Left lobe of liver (tissue), 2 donors: Measurements from ENCODE around the gene FLRT1. TPM values are rescaled to one million over a fixed set of nuclear protein-coding genes. Genes with fewer than 3 reads are reported as not detected.
A peak's percentile ranks its signal among the peaks of the same experiment; 100 is the strongest.
"Not testable (repeated sequence)": the region's sequence is repeated elsewhere in the genome, so short reads cannot be mapped to it uniquely, and the experiment has no call there.

Experiments used
- ATAC-seq: fragments of 200-7000 bp; cut with Tn5 transposase; one replicate; pipeline ENCODE4 v1.9.1; 2020; ENCODE audit warnings: mild to moderate bottlenecking, moderate library complexity
- DNase-seq: peaks from one replicate; pipeline ENCODE4 v3.0.0-alpha.2; 2020; ENCODE audit warnings: low spot score
- total RNA-seq: library from RNA; stranded (reverse); gene quantifications from one replicate; pipeline ENCODE4 v1.2.1, GENCODE V29; 2021
- donor health status: DM: no; HTN: no; CAD: no; lungs with moderate emphysema.
- donor health status: DM: no; HTN: yes; CAD: no.

Gene FLRT1
- total RNA-seq, 1 donor from 2014 or later: not detected

DNA sequence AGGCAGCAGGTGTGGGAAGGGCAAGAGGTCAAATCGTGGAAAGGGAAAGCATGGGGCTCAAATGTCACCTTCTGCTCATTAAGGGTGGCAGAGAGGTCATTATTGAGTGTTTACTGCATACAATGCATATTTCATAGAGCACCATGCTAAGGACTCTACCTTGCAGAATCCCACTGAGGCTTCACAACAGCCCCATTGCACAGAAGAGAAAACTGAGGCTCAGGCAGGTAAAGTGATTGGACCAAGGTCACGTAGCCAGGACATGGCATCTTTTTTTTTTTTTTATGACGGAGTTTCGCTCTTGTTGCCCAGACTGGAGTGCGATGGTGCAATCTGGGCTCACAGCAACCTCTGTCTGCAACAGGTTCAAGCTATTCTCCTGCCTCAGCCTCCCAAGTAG is 7.8 kb downstream of the FLRT1 start:
- ATAC-seq (no peak), DNase-seq (no peak)

DNA sequence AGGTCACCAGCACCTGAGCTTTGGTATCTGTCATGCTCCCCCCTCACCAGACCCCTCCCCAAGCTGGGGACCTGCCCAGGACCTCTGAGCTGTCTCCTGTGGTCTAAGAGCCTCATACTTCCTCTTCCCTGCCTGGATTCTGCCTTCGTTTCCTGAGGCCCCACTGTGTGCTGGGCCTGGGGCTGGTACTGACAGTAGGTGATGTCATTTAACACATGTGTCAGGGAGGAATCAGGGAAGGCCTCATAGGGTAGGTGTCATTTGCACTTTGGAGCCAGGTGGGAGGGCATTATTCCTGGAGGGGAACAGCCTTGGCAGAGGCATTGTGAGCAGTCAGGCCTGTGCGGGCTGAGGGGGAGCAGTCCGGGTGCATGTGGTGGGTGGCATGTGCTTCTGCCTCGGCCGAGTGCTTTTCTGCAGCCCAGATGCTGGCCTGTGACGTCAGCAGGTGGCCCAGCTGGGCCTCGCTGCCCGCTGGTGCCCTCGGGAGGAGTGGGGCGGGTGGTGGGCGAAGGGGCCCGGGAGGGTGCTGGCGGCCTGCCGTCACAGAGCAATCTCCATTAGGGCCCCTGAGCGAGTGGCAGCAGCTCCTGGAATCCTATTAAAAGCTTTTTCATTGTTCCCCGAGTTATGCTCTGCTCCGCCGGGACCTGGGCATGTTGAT is 9.1 kb downstream of the FLRT1 start:
- DNase-seq: no peak
- no peak for ATAC-seq

DNA sequence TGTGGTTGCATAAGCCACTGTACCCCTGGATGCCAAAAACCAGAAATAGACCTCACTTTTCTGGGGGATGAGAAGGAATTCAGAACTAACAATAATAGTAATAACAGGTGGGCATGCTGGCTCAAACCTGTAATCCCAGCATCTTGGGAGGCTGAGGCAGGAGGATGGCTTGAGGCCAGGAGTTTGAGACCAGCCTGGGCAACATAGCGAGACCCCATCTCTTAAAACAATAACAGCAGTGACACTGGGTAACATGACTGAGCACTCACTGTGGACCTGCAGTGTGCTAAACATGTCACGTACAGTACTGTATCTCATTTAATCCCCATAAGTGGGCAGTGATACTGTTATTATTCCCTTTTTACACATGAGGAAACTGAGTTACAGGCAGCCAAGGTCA is 10.0 kb downstream of the FLRT1 start:
- DNase-seq (no peak), ATAC-seq (no peak)

DNA sequence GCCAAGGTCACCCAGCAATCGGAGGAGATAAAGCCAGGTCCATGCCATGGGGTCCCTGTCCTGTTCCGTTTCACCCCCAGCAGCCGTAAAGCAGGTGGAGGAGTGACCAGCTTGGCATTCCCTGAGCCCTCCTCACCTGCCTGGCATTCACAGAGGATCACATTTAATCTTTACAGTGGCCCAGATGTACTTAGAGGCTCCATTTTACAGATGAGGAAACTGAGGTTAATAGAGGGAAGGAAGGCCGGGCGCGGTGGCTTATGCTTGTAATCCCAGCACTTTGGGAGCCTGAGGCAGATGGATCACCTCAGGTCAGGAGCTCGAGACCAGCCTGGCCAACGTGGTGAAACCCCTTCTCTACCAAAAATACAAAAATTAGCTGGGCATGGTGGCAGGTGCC is 11.6 kb downstream of the FLRT1 start:
- not testable (repeated sequence) for DNase-seq, ATAC-seq

DNA sequence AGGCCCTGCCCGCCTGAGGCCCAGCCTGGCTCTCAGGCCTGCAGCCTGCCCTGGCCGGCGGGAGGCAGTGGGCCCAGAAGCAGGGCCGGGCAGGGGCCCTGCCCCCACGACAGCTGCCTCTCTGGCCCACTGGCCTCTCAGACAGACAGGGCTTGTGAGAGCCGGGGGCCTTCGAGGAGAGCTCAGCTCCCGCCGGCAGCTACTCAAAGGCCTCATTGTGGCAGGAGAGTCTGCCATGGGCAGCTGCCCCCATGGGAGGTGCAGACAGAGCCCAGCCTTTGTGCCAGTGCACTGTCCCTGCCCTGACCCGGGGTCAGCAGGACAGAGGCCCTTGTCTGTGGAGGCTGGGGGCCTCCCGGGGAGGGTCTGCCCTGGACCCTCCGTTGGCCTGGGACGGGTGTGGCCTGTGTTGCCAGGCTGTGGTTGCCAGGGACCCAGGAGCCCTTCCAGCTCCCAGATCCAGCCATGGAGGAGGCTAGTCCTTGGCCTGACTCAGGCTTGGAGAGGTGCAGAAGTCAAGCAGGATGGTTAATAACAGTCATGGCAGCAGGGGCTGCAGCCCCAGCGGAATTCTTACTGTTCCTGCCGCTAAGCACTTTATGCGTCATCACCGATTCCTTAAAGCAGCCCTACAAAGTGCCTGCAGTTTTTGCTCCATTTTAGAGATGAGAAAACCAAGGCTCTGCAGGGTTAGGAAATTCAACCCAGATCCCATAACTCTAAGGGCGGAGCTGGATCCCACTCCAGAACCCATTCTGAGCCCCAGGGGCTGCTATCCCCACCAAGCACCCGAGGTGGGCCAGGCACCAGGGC is 12.5 kb downstream of the FLRT1 start:
- DNase-seq: no peak
- ATAC-seq: peak; percentile 16

DNA sequence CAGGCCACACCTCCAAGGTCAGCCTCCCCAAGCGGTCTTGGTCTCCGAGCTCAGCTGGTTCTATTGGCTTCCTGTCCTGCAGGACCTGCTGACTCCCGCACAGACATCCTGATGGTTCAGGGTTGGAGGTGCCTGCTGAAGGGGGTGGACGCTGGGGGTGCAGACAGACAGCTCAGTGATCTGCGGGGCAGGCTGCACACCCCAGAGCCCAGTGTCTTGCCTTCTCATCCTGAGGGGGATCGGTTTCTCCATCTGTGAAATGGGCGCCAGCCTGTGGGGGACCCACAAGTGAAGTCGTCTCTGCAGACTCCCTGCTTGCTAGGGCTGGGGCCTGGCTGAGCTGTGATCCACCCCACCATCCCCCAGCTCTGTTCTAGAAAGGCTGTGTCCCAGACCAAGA is 13.8 kb downstream of the FLRT1 start:
- ATAC-seq (no peak), DNase-seq (no peak)

DNA sequence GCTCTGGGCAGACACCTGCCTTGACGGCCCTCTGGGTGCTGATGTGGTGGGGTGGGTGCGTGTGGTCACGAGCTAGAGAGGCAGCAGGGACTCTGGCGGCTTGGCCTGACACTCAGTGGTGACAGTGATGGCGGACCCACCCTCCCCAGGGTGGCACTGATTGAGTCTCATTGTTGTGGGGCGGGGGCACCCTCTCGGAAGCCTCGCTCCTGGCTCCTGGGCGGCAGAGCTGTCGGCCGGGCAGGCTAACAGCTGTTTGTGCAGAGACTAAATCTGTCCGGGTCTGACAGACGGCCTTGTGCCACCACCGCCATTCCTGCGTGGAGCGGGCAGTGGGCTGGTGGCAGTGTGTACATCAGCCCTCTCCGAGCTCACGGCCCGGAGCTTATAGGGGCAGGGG is 15.6 kb downstream of the FLRT1 start:
- DNase-seq (no peak), ATAC-seq (no peak)

DNA sequence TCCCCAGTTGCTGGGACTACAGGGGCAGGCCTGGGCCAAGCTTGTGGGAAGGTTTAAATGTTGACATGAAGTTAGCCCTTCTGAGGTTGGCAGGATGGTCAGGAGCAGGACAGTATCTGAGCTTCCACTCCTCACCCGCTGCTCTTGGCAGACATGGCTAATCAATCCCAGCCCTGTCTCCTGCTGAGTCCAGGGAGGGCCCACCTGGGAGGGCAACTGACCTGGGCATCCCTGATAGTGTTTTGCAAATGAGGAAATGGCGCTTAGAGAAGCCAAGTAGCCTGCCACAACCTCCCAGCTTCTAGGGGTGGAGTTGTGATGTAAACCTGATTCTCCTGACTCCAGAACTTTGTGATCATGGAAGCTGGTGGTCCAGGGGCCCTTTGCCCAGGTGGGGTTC is 16.7 kb downstream of the FLRT1 start:
- DNase-seq: no peak
- ATAC-seq: no peak

DNA sequence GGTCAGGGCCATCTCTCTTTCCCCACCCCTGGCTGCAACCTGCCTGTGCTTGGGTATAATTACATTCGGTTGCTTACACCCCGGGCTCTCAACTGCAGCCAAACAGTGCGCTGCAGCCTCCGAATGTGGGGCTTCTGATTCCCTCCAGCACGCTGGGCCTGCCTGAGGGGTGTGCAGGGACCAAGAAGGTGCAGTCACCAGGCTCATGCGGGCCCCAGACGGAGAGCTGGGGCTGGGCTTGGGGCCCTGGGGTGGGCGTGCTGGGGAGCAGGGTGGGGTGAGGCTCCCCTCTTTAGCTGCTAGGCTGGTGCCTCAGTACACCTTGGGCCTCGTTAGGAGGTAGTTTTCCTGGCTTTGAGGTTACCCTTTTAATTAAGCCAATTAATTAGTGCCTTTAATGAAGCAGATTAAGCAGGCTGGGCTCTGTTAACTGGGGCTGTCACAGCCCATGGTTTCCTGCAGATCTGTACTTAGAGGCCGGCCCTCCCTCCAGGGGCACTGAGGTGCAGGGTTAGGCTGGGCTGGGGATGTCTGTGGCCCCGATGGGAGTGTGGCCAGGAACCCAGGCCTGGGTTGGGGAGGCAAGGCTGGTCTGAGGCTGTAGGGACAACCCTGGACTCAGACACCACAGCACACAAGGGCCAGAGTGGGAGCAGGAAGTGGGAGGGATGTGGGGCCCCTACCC is 17.3 kb downstream of the FLRT1 start:
- ATAC-seq (no peak), DNase-seq (no peak)

DNA sequence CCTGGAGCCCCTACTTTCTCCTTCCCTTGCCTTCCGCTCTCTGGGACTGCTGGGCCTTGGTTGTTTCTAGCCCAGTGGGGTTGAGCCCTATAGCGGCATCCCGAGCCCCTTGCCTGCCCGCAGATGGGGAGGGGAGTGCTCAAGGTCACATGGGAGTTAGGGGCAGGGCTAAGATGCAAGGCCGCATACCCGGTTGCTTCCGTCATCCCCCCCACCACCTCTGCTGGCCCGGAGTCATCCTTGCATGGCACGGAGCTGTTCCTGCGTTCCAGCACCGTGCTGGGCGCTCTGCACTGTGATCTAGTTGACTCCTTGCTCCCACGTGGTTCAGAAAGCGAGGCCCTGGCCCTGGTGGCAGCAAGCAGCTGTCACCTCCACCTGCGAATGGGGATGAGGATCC is 18.0 kb downstream of the FLRT1 start:
- ATAC-seq: no peak
- DNase-seq: no peak

DNA sequence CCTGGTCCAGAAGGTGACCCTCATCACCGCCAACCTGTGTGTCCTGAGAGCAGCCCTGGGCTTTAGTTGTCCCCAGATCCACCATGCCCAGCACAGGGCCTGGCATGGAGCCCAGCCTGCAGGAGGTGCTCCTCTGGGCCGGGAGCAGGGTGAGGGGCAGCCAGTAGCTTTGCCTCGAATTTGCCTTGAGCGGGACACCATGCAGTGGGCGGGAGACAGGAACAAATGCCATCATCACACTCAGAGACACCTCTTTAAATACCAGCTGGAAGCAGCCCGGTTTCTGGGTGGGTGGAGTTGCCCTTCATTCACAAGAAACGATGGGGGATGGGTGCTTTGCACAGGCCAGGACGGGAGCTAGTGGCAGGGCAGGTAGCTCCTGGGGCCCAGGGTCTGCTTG is 19.3 kb downstream of the FLRT1 start:
- ATAC-seq (no peak), DNase-seq (no peak)

DNA sequence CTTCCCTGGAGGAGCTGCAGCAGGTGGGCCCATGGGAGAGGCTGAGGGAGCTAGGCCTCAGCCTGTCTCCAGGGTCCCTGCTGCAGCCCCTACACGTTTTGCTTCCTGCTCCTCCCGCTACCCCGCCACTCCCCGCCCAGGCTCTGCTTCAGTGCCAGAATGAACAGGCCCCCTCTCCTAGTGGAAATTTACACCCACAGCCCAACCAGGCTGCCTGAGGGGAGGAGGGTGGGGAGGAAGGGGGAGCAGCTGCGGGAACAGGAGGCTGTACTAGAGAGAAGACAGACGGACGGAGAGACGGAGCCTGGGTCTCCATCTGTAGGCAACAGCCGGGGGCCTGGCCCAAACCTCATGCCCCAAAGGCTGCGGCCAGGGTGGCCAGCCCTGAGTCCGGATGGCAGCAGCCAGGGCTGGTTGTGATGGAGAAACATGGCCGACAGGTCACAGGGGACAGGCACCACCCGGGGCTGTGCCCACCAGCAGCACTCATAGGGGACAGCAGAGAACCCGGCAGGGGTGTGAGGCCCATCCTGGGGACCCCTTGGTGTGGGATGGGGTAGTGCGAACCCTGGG is 20.6 kb downstream of the FLRT1 start:
- DNase-seq (no peak), ATAC-seq (no peak)

DNA sequence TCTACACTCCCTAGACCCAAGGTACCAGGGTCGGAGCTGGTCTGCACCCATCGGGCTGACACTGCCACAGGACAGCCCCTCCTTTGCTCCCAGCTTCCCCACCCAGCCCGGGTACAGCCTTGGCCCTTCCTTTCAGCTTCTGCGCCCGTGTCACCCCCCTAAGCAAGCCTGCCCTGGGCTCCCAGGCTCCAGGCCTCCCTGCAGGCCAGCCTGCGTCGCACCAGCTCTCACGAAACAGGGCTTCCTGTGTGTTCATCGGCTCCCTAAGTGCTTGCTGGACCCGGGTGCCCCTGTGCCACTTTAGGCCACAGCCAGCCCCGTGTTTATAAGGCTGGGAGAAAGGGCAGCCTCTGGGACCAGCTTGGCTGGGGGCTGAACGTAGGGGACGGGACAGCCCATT is 21.1 kb downstream of the FLRT1 start:
- DNase-seq (no peak), ATAC-seq (no peak)

DNA sequence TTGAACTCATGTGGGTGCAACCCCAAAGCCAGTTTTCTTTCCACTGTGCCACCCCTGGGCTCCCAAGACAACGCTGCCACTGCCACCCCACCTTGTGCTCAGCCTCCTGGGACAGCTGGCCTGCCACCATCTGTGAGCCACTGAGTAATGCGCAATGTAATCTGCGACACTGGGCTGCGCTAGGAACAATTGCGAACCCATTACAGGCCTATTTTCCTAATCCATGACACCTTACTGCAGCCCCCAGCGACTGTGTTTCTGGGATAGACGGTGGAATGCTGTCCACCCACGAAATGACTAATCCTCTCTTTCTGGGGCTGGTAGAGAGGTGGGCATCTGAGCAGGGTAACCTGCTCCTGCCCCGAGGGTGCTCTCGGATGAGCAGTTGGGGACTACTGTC is 22.2 kb downstream of the FLRT1 start:
- ATAC-seq: no peak

DNA sequence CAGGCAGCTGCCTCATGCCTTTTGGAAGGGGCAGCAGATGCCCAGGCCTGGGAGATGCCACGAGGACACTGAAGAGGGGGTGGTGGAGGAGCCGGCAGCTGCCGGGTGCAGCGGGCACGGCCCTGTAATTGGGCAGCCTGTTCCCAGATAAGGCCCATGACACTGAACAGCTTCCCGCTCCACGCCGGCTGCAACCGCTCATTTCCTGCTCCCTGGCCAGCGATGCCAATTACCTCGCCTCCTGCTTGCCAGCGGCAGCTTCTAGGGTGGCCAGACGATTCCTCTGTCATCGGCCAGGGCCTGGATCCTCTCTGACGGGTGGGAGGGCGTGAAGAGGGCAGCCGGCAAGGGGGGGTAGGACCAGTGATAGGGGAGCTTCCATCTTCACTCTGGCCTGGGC is 22.8 kb downstream of the FLRT1 start:
- ATAC-seq (no peak), DNase-seq (no peak)

More for the DNA sequence above, 22.2 kb downstream of the FLRT1 start:
- DNase-seq: no peak

DNA sequence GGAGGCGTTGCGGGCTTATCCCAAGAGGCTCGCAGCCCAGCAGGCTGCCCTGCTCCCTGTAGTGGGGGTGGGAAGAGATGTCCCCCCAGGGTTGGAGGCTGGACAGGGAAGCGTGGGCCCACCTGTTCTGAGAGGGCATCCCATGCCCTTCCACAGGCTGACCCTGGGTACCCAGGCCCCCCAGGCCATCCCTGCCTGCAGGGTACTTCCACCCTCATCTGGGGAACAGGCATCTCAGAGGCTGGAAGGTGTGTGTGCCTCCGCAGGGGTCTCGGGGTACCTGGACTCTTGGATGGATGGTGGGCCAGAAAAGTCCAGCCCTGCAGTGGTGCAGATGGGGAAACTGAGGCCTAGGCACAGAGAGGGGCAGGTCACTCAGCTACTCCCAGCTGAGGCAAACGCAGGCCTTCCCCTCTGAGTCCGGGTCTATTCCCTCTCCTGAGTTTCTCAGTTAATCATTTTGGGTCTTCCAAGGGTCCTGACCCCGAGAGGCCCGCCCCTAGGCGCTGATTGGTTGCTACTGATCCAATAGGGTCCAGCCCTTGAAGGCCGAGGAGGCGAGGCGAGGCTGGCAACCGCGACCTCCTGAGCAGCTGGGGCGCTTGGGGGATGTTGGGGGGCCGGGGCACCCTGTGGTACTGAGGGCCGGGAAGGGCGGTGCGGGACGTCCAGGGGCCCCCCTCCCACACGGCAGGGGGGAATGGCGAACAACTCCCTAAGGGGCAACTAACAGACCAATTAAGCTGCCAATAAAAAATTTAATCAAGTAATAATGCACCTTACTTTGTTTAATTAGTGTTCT is 23.8 kb downstream of the FLRT1 start:
- no peak for ATAC-seq
- no peak for DNase-seq

DNA sequence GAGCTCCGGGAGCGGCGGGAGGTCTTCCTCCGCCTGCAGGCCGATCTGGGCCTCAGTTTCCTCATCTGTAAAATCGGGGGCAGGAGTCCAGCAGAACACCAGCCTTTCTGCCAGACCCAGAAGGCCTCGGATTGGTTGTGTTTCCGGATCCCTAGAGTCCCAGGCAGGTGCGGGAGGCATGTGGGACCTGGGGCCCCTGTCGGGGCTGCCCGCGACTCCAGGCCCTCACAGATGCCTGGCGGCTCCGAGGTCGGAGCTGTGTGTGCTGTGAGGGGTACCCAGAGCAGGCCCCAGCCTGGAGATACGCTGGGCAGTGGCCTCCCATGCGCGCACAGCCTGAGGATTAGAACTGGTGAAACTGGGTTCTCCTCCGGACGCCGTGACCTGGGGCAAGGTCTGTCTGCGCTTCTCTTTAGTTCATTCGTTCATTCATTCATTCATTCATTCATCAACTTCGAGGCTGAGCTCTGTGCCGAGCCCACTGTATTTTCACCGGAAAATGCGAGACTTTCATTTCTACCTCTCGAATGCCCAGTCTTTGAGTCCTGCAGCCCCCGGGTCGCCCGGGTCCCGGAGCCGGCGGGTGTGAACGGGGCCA is 24.6 kb downstream of the FLRT1 start:
- ATAC-seq (no peak), DNase-seq (no peak)

DNA sequence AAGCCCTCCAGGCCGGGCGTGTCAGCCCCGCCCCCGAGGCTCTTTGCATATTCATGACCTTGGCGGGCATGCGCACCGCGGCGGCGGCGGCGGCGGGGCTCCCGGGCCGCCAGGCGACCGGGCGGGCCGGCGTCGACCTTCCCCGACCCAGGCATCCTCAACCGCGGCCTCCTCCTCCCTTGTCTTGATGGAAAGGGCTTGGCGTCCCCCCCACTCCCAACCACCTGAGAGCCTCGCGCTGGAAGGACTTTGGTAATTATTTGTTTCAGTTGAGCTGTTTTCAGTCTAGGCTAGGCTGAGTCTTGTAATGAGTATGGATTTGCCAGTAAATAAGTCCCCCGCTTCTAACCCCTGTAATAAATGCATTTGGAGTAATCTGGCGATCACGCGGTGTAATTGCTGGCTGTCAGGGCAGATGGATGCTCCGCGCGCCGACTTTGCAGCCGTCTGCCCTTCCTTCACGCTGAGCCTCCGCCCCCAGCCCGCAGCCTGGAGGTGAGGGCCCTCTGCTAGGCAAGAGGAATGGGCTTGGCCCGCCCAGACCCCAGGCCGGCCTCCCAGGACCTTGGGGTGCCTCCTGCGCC is 25.2 kb downstream of the FLRT1 start:
- DNase-seq: no peak
- ATAC-seq: peak; percentile 16

DNA sequence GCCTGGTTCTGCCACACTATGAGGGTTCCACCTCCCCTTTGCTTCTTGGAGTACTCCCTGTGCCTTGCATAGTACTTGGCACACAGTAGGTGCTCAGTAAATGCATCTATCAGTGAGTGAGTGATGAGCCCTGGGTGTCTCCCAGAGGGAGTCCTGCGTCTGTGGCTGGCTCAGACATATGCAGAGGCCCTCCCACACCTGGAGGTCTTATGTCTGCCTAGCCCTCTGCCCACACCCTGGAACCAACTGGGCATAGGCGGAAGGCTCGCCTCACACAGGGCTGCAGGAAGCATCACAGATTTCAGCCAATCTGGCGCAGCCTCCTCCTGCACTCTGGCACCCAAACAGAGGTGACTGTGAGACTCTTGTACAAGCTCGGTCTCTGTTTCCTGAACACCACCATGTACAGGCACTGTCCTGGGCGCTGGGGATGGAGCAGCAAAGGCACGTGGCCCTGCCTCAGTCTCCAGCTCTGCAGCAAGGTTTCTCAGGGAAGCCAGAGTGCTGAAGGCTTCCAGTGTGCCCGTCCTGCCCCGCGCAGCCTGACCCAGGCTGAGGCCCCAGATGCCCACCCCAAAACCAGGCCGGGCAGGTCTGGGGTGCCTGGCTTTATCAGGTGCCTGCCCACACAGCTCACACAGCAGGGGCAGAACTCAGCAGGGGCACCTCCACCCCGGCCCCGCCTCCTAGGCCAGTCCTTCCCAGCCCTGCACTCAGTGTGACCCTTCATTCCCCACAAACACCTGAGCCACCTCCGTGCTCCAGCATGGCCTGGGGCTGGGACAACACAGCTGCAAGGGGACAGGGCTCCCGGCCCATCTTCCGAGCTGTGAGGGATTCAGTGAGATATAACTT is 26.7 kb downstream of the FLRT1 start:
- no peak for ATAC-seq
- DNase-seq: no peak
